ENCODE measurements around the gene HDAC11.

The HDAC11 gene

DNA sequence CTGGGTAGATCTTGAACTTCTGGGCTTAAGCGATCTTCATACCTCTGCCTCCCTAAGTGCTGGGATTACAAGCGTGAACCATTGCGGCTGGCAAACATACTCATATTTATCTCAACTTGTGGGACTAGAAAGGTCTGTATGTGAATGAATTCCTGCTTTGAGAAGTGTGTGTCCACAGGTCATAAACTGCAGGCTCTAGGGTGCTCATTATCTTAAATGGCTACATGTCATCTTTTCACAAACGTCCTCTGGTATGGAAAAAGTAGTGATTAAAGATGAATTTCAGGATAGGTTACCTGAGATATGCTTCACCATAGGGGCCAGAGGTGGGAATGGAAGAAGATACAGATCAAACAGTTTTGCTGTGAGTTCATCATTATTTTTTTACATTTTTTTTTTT is 7.8 kb upstream of the HDAC11 start:
- H3K4me3 ChIP-seq (replicated peaks; ENCODE audit: low read depth, low read length), result no peak overlapping the region
- TF ChIP-seq, protein P1, sequence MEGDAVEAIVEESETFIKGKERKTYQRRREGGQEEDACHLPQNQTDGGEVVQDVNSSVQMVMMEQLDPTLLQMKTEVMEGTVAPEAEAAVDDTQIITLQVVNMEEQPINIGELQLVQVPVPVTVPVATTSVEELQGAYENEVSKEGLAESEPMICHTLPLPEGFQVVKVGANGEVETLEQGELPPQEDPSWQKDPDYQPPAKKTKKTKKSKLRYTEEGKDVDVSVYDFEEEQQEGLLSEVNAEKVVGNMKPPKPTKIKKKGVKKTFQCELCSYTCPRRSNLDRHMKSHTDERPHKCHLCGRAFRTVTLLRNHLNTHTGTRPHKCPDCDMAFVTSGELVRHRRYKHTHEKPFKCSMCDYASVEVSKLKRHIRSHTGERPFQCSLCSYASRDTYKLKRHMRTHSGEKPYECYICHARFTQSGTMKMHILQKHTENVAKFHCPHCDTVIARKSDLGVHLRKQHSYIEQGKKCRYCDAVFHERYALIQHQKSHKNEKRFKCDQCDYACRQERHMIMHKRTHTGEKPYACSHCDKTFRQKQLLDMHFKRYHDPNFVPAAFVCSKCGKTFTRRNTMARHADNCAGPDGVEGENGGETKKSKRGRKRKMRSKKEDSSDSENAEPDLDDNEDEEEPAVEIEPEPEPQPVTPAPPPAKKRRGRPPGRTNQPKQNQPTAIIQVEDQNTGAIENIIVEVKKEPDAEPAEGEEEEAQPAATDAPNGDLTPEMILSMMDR (IDR thresholded peaks at IDR 0.05; ENCODE audit: low read length, missing control alignments), result no peak
- no peak for DNase-seq (ENCODE audit: low read depth)

DNA sequence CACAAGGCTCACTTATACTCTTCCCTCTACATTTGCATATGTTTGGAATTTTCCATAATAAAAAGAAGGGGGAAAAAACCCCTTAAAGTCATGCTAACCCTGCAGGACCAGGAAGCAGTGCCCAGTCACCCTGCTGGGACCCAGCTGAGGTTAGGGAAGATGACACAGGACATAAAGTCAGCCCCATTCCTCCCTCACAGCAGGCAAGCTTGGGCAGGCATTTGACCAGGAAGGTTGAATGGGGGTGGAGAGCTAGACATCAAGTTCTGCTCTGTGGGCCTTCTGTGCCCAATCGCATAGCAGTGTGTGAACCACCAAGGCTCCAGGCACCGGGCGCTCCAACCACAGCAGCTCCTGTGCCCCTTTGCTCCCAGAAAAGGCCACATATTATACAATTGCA is 7.1 kb upstream of the HDAC11 start:
- H3K4me3 ChIP-seq (replicated peaks; ENCODE audit: low read depth, low read length), result no peak overlapping the region
- DNase-seq (ENCODE audit: low read depth), result no peak
- TF ChIP-seq, protein P1 (IDR thresholded peaks at IDR 0.05; ENCODE audit: low read length, missing control alignments), result no peak

DNA sequence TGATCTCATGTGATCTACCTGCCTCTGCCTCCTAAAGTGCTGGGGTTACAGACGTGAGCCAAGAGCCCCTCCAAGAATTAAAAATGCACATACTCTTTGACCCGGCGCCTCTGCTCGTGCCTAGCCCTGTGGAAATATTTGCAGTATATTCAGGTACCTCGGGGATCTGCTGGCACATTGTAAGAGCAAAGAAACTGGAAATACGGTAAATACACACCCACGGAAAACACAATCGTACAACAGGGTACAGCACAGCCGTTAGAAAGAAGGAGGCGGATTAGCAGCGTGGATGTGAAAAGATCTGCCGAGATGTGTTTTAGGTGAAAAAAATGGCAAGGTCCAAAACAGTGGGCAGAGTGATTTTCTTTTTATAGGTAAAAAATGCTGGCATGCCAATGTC is 6.1 kb upstream of the HDAC11 start:
- DNase-seq (ENCODE audit: low read depth), result no peak
- TF ChIP-seq, protein P1 (IDR thresholded peaks at IDR 0.05; ENCODE audit: low read length, missing control alignments), result no peak
- H3K4me3 ChIP-seq (replicated peaks; ENCODE audit: low read depth, low read length), result no peak overlapping the region

DNA sequence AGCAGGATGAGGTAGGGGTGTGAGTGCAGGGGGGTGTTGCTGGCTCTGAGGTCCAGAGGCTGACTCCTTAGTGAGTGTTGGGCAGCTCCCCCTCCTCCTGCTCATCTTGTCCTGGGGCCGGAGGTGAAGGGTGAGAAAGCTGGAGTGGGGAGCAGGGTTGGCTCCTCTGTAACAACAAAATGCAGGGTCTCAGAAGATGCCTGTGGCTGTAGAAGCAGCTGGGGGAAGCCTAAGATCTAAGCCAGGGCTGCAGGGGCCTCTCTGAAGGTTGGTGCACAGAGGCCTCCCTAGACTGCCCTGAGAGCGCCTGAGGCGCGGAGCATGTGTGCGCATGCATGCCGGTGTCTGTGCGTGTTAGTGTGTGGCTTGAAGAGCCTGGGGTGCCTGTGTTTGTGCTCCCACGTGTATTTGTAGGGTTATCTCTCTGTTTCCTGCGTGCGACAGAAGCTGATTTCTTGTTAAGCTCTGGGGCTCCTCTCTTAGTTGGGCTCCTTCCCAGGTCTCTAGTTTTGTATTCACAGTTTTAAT is 5.3 kb upstream of the HDAC11 start:
- H3K4me3 ChIP-seq (replicated peaks; ENCODE audit: low read depth, low read length), result no peak overlapping the region
- DNase-seq (ENCODE audit: low read depth), result no peak
- TF ChIP-seq, protein P1 (IDR thresholded peaks at IDR 0.05; ENCODE audit: low read length, missing control alignments), result no peak

DNA sequence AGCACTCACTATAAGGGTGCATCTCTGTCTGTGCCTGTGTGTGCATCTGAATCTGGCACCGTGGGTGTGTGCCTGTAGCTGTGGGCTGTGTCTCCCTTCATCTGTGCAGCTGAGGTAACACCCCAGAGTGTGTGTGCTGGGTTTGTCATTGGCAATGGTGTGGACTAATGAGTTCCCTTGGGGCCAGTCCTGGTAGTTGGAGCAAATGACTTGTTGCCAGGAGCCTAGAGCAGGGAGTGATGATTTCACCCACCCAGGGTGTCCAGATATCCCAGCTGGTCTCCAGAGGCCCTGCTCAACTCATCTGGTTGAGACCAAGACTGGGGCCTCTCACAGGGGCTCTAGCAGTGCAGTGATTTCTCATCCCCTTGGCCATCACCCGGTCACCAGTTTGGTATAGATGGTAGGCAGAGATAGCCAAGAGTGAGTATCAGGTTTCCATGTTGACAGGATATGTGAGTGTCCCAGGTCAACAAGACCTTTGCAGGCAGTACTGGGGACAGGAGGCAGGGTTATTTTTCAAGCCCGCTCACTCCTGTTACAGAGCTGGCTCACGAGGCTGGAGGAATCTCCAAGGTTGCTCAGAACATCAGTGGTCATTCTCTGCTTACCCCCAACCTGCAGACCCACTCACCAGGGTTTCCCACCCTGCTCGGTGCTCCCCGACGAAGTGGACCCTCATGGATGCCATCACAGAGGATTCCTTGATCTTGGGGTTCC is 4.1 kb upstream of the HDAC11 start:
- no peak for DNase-seq (ENCODE audit: low read depth)
- TF ChIP-seq, protein P1 (IDR thresholded peaks at IDR 0.05; ENCODE audit: low read length, missing control alignments), result no peak
- no peak overlapping the region for H3K4me3 ChIP-seq (replicated peaks; ENCODE audit: low read depth, low read length)

DNA sequence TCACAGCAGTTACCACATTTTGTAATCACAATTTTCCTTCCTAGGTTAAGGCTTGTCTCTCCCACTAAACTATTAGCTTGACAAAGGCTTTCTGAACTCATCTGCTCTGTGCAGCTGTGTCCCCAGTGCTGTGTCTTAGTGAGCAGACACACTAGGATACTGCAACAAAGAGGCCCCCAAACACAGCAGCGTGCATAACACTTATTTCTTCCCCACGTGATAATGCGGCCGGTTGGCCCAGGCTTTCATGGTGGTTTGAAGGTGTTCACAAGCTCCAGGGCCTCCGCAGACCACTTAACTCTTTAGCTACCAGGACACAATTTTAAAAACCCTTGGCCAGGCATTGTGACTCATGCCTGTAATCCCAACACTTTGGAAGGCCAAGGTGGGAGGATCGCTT is 2.2 kb upstream of the HDAC11 start:
- H3K4me3 ChIP-seq (replicated peaks; ENCODE audit: low read depth, low read length), result no peak overlapping the region
- TF ChIP-seq, protein P1 (IDR thresholded peaks at IDR 0.05; ENCODE audit: low read length, missing control alignments), result no peak
- no peak for DNase-seq (ENCODE audit: low read depth)

DNA sequence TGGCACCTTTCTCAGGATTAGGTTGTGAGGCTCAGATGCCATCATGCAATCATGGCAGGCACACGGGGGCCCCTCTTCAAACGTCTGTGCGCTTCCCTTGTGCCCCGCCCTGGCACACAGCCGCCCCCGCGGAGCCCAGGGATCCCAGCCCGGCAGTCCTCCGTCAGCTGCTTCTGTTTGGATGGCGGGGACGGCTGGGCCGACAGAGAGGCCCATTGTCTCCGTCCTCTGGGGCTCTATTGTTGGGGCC is 849 bp upstream of the HDAC11 start:
- TF ChIP-seq, protein P1 (IDR thresholded peaks at IDR 0.05; ENCODE audit: low read length, missing control alignments), result no peak
- DNase-seq (ENCODE audit: low read depth), result no peak
- peak overlapping the region; percentile 60 for H3K4me3 ChIP-seq (replicated peaks; ENCODE audit: low read depth, low read length)
